GM06990 (cell line): ENCODE results near the gene FAM228A.

Source experiments
- DNase-seq: peaks from one replicate; pipeline ENCODE4 v3.0.0-alpha.2; 2011; ENCODE audit not compliant: insufficient read length; ENCODE audit errors: extremely low read depth
- H3K27me3 ChIP-seq: replicated peaks from 2 replicates; pipeline ENCODE4 v1.6.0; 2011; ENCODE audit warnings: low read length; ENCODE audit not compliant: control insufficient read depth, insufficient read depth
- H3K36me3 ChIP-seq: 2 replicates; pipeline ENCODE4 v1.5.1; 2011; ENCODE audit warnings: low read length; ENCODE audit not compliant: control insufficient read depth, insufficient read depth
- H3K4me3 ChIP-seq: replicated peaks from 2 replicates; pipeline ENCODE4 v1.5.1; 2011; ENCODE audit warnings: low read depth, mild to moderate bottlenecking, control low read depth, low read length
- CTCF ChIP-seq: IDR thresholded peaks from 2 replicates; pipeline ENCODE4 v1.5.1; 2011; ENCODE audit warnings: low read length, control low read depth, mild to moderate bottlenecking, inconsistent platforms; ENCODE audit not compliant: insufficient read depth, poor library complexity, severe bottlenecking

FAM228A gene

GRCh38 chr2:24233321-24233720 lies 58.5 kb downstream of the FAM228A start:
- no peak for DNase-seq
- no peak overlapping the region for H3K4me3 ChIP-seq
- H3K27me3 ChIP-seq = no peaks in the 10 kb centered on the region
- TF ChIP-seq CTCF = no peak
- H3K36me3 ChIP-seq = peaks cover 3% of the 10 kb centered on the region

- no peak for TF ChIP-seq CTCF
- H3K36me3 ChIP-seq = no peaks in the 10 kb centered on the region; the same call in 1 of the 2 replicates
Observed at GRCh38 chr2:24237313-24237712, 62.5 kb downstream of the FAM228A start.

GRCh38 chr2:24238158-24238557 lies 63.3 kb downstream of the FAM228A start:
- H3K4me3 ChIP-seq = no peak overlapping the region
- TF ChIP-seq CTCF = no peak
- no peaks in the 10 kb centered on the region for H3K27me3 ChIP-seq
- no peak for DNase-seq
- no peaks in the 10 kb centered on the region; the same call in 1 of the 2 replicates for H3K36me3 ChIP-seq

More at GRCh38 chr2:24237313-24237712, 62.5 kb downstream of the FAM228A start:
- DNase-seq = no peak
- Histone ChIP-seq H3K4me3 (no peak overlapping the region), H3K27me3 (no peaks in the 10 kb centered on the region)

DNA sequence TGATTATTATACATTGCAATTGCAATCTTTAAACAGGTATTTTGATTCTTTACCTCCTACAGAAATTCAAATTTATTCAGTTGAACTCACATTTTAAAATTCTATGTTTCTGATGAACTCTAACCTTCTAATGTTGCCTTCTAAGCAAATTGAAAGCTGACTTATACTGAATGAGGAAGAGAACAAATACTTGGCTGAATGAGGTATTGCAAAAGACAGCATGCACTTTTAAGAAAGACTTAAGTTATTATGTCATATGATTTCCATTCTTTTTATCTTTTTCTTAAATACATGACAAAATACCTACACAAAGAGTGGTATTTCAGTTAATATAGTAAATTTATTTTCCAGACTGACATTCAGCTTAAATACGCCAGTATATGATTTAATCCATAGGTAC lies 64.7 kb downstream of the FAM228A start:
- no peaks in the 10 kb centered on the region; the same call in 1 of the 2 replicates for H3K36me3 ChIP-seq
- TF ChIP-seq CTCF = no peak
- no peak overlapping the region for H3K4me3 ChIP-seq
- no peaks in the 10 kb centered on the region for H3K27me3 ChIP-seq
- DNase-seq = no peak
